Uterus (tissue), 2 donors: ENCODE measurements around the gene PFKFB3.

Source experiments
- CTCF ChIP-seq, 4 experiments: fragments of 200-600 bp in 2 of 4; fragments of 450-650 bp in 2 of 4; sonication (generic) in 2 of 4; IDR thresholded peaks; one replicate each; pipeline ENCODE4 v1.5.1; 2016 to 2019; ENCODE audit warnings: antibody characterized with exemption in 4 of 4, mild to moderate bottlenecking in 2 of 4, moderate library complexity in 1 of 4
- POLR2A ChIP-seq, 2 donors: fragments of 450-650 bp; IDR thresholded peaks; one replicate each; pipeline ENCODE4 v1.6.1; 2016; ENCODE audit warnings: antibody characterized with exemption in 2 of 2, mild to moderate bottlenecking in 1 of 2, moderate library complexity in 1 of 2

GRCh38 chr10:6208799-6209235 is 6.1 kb downstream of the PFKFB3 start:
- no peak for TF ChIP-seq POLR2A (IDR thresholded peaks at IDR 0.05)
- no peak for TF ChIP-seq CTCF (IDR thresholded peaks at IDR 0.05)
